HL-60 (cell line): ENCODE measurements around the gene PIP5K1B.
"Not testable (repeated sequence)": the region's sequence is repeated elsewhere in the genome, so short reads cannot be mapped to it uniquely, and the experiment has no call there.

ENCODE experiments used
- DNase-seq, 2 experiments: peaks; one replicate each; pipeline ENCODE4 v3.0.0-alpha.2; 2010 to 2020; ENCODE audit warnings: low read depth in 1 of 2, low spot score in 1 of 2
- H3K27ac ChIP-seq: fragments of 250-450 bp; sonication (Bioruptor Pico); replicated peaks from 2 replicates; pipeline ENCODE4 v1.5.1; 2020; ENCODE audit warnings: mild to moderate bottlenecking, moderate library complexity
- H3K27me3 ChIP-seq: fragments of 250-450 bp; sonication (Bioruptor Pico); 2 replicates; pipeline ENCODE4 v1.5.1; 2021; ENCODE audit warnings: mild to moderate bottlenecking, moderate library complexity; ENCODE audit not compliant: insufficient read depth, poor library complexity, severe bottlenecking
- H3K4me3 ChIP-seq: replicated peaks from 2 replicates; pipeline ENCODE4 v1.5.1; 2011; ENCODE audit warnings: mild to moderate bottlenecking, control low read depth, low read length; ENCODE audit not compliant: insufficient read depth
- CTCF ChIP-seq: IDR thresholded peaks from one replicate; pipeline ENCODE4 v1.5.1; 2011; ENCODE audit warnings: low read length, control low read depth, inconsistent platforms; ENCODE audit not compliant: insufficient read depth
- GABPA ChIP-seq: IDR thresholded peaks from 2 replicates; pipeline ENCODE4 v1.6.1; 2012; ENCODE audit warnings: low read depth
- POLR2AphosphoS5 ChIP-seq: IDR thresholded peaks from 2 replicates; pipeline ENCODE4 v1.6.1; 2012; ENCODE audit warnings: low read depth
- REST ChIP-seq: IDR thresholded peaks from 2 replicates; pipeline ENCODE4 v1.6.1; 2012; ENCODE audit warnings: low read depth; ENCODE audit not compliant: insufficient replicate concordance
- SPI1 ChIP-seq: IDR thresholded peaks from 2 replicates; pipeline ENCODE4 v1.6.1; 2012; ENCODE audit warnings: low read depth, mild to moderate bottlenecking, borderline replicate concordance

PIP5K1B gene

GRCh38 chr9:68692519-68692918, 12.5 kb upstream of the PIP5K1B start:
- H3K27ac ChIP-seq, result no peak overlapping the region
- no peak for TF ChIP-seq POLR2AphosphoS5
- TF ChIP-seq CTCF, result no peak
- TF ChIP-seq REST, result no peak
- TF ChIP-seq GABPA, result no peak
- DNase-seq, result no peak
- no peaks in the 10 kb centered on the region for H3K27me3 ChIP-seq
- no peak overlapping the region for H3K4me3 ChIP-seq

- no peak for TF ChIP-seq POLR2AphosphoS5
- TF ChIP-seq SPI1, result no peak
- TF ChIP-seq CTCF, result no peak
- TF ChIP-seq GABPA, result no peak
- TF ChIP-seq REST, result no peak
- no peak for DNase-seq
- Histone ChIP-seq H3K4me3 (no peak overlapping the region), H3K27me3 (no peaks in the 10 kb centered on the region), H3K27ac (no peak overlapping the region)
These were observed 10.9 kb upstream of the PIP5K1B start for GRCh38 chr9:68694125-68694524.

- H3K27me3 ChIP-seq, result no peaks in the 10 kb centered on the region
- DNase-seq, result no peak
- H3K27ac ChIP-seq, result no peak overlapping the region
- no peak overlapping the region for H3K4me3 ChIP-seq
- TF ChIP-seq REST (no peak), SPI1 (no peak)
These were observed 7.2 kb upstream of the PIP5K1B start for GRCh38 chr9:68697851-68698250.

GRCh38 chr9:68698943-68699509, 6.0 kb upstream of the PIP5K1B start:
- no peak for TF ChIP-seq REST
- no peak for TF ChIP-seq SPI1
- no peak for TF ChIP-seq CTCF
- TF ChIP-seq POLR2AphosphoS5, result no peak
- TF ChIP-seq GABPA, result no peak
- H3K4me3 ChIP-seq, result no peak overlapping the region
- H3K27ac ChIP-seq, result peak overlapping the region; percentile 25
- peak in 1 of 2 experiments; percentile 44 for DNase-seq
- no peaks in the 10 kb centered on the region for H3K27me3 ChIP-seq

GRCh38 chr9:68699625-68700024, 5.4 kb upstream of the PIP5K1B start:
- H3K27me3 ChIP-seq, DNase-seq, H3K4me3 ChIP-seq: not testable (repeated sequence)
- peak overlapping the region; percentile 25 for H3K27ac ChIP-seq
